Head of caudate nucleus (tissue), 42 donors: ENCODE data around the gene CYRIA.
A peak's percentile ranks its signal among the peaks of the same experiment; 100 is the strongest.

Experiments used
- DNase-seq, 42 donors: peaks; one replicate each; pipeline versions ENCODE4 v3.0.0 to v3.0.0-alpha.2; 2020 to 2021; ENCODE audit warnings: mixed read lengths in 7 of 42
- intact Hi-C: fragments of 100-400 bp; cut with DNase I; formaldehyde crosslinking; loops from one replicate; pipeline ENCODE4 v1.15.0; 2022

CYRIA gene

GRCh38 chr2:16621316-16621715, 44.3 kb downstream of the CYRIA start:
- DNase-seq = no peak
- intact Hi-C loops = no loop called here

- DNase-seq = no peak
- intact Hi-C loops = no loop called here
Measured at GRCh38 chr2:16620590-16620989, 45.0 kb downstream of the CYRIA start.

DNA sequence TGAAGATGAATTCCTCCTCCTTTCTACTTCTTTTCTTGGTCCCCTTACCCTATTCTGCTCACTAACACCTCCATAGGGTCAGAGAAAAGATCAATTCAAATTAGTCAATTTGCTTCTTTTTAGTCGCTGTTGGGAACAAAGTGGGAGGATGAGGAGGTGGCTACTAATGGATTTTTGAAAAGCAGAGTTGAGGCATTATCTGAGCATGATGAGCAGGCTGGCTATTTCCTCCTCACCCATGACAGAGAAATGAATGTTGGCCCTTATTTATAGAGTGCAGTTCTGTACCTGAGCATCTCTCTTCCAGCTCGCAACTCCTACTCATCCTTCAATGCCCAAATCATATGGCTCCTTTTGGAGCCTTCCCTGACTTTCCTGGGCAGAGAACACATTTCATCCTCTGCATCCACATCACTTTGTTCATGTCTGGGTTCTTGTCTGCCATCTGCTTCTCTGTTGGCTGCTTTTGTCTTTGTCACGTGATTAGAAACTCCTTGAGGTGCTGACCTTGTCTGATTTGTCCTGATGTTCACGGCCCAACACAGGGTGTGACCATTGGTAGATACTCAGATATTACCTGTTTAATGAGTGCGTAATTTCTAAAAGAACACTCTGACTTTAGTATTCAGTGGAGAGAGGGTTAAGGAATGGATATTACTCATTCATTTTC, 45.9 kb downstream of the CYRIA start:
- intact Hi-C loops = loop anchor here (5.0 to 10.0 kb wide), 2 partner anchors 43 to 105 kb away; no protein-coding TSS in a partner anchor

DNA sequence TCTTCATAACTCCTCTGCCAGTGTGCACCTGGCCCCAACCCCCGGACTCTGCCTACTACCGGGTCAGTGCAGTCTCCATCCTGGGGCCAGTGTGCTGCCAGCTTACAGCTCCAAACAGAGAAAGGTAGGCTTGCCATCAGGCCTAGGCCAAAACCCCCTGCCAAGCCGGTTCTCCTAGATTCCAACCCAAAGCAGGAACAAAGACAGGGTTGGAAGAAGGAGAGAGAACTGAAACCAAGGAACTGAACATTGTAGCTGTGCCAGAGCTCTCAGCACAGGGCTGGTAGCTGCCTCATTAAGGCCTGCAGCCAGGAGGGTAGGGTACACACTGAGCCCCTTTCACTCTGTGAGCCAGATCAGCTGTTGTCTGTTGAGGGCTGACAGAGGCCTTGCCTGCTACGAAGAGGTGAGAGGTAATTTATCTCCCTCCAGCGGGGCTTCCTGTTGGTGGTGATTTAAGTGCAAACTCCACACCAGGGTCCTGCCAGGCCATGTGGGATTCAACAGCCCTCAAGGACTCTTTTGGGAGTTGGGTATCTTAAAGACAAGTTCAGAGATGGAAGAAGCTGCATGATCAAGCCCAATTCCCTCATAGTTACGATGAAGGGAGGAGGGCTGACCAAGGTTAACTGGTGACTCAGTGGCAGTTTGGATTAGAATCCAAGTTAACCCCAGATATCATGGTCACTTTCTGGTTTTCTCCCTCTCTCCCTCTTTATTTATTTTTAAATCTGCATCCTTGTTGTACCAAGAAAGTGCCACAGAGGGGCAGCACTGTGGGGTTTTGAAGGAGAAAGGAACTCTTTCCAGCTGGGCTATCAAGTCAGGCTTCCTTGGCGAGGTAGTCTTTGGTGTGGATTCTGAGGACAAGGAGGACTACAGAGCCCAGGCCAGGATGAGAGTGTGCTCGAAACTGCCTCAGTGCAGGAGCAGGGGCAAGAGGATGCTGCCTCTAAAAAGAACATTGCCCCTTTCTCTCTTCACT, 48.1 kb downstream of the CYRIA start:
- intact Hi-C loops = loop anchor here (5.0 to 10.0 kb wide), 2 partner anchors 45 to 107 kb away; no protein-coding TSS in a partner anchor

More for the DNA sequence above, 45.9 kb downstream of the CYRIA start:
- peak in 3 of 42 donors; percentile 10 to 61 (median 55) for DNase-seq

More for the DNA sequence above, 48.1 kb downstream of the CYRIA start:
- DNase-seq = peak in 26 of 42 donors; percentile 33 to 82 (median 60)
